GM18511 (cell line): Measurements from ENCODE around the gene KANSL1.

Source experiments
- ATAC-seq: cut with Tn5 transposase; IDR thresholded peaks from one replicate; pipeline ENCODE4 v1.9.1; 2021; ENCODE audit warnings: mild to moderate bottlenecking, moderate library complexity; ENCODE audit not compliant: unreplicated experiment

Gene KANSL1

GRCh38 chr17:46144246-46144645 is 49.0 kb downstream of the KANSL1 start:
- ATAC-seq, result no peak

GRCh38 chr17:46143827-46144236 is 49.4 kb downstream of the KANSL1 start:
- ATAC-seq, result no peak

- ATAC-seq, result no peak
These were observed 51.6 kb downstream of the KANSL1 start for GRCh38 chr17:46141645-46142044.

- no peak for ATAC-seq
These were observed 52.5 kb downstream of the KANSL1 start for GRCh38 chr17:46140645-46141197.

- no peak for ATAC-seq
These were observed 53.6 kb downstream of the KANSL1 start for GRCh38 chr17:46139432-46140210.

GRCh38 chr17:46138473-46138872 is 54.8 kb downstream of the KANSL1 start:
- ATAC-seq, result no peak

GRCh38 chr17:46136820-46137219 is 56.4 kb downstream of the KANSL1 start:
- ATAC-seq, result no peak

- no peak for ATAC-seq
These were observed 57.2 kb downstream of the KANSL1 start for GRCh38 chr17:46135879-46136563.

GRCh38 chr17:46135126-46135812 is 58.0 kb downstream of the KANSL1 start:
- ATAC-seq, result no peak

- no peak for ATAC-seq
These were observed 63.9 kb downstream of the KANSL1 start for GRCh38 chr17:46129302-46129701.

GRCh38 chr17:46128453-46128852 is 64.8 kb downstream of the KANSL1 start:
- no peak for ATAC-seq

- ATAC-seq, result no peak
These were observed 65.7 kb downstream of the KANSL1 start for GRCh38 chr17:46127524-46127923.

GRCh38 chr17:46126840-46127239 is 66.4 kb downstream of the KANSL1 start:
- ATAC-seq, result no peak

GRCh38 chr17:46125831-46126230 is 67.4 kb downstream of the KANSL1 start:
- ATAC-seq, result no peak

GRCh38 chr17:46124695-46125592 is 68.3 kb downstream of the KANSL1 start:
- no peak for ATAC-seq

- ATAC-seq, result no peak
These were observed 69.6 kb downstream of the KANSL1 start for GRCh38 chr17:46123607-46124006.

GRCh38 chr17:46122486-46122871 is 70.8 kb downstream of the KANSL1 start:
- no peak for ATAC-seq

GRCh38 chr17:46121841-46122485 is 71.3 kb downstream of the KANSL1 start:
- ATAC-seq, result no peak

GRCh38 chr17:46121165-46121764 is 72.0 kb downstream of the KANSL1 start:
- ATAC-seq, result no peak

GRCh38 chr17:46120537-46120936 is 72.7 kb downstream of the KANSL1 start:
- no peak for ATAC-seq
